HCT116 (cell line): Measurements from ENCODE around the gene COL23A1. TPM values are rescaled to one million over a fixed set of nuclear protein-coding genes. Genes with fewer than 3 reads are reported as not detected.

Experiments
- ATAC-seq: fragments of 200-7000 bp; cut with Tn5 transposase; 2 replicates; pipeline ENCODE4 v1.9.1; 2020; ENCODE audit warnings: mild to moderate bottlenecking, moderate library complexity
- BruUV-seq: library from RNA; stranded (reverse); fragments of 400-500 nt; replicated peaks from 2 replicates; lab custom pipeline; 2021; lab: Mats Ljungman, UMichigan
- CTCF ChIA-PET: fragments of 300-600 bp; sonication (Branson Sonifier 250); formaldehyde crosslinking; loops from one replicate; lab custom pipeline; 2021; ENCODE audit warnings: antibody characterized with exemption; lab: Charles Lee
- POLR2A ChIA-PET: fragments of 300-600, 350-600 bp; sonication (Branson Sonifier 250); formaldehyde crosslinking; loops from one replicate; lab custom pipeline; 2021; ENCODE audit warnings: antibody characterized with exemption; lab: Charles Lee
- RAD21 ChIA-PET, 2 experiments: fragments of 300-600 bp; sonication (Branson Sonifier 250); formaldehyde crosslinking; loops; one replicate each; lab custom pipeline; 2023; ENCODE audit warnings: low total read pairs in 2 of 2; ENCODE audit not compliant: uncharacterized antibody in 2 of 2, unreplicated experiment in 2 of 2, low non-redundant PET in 1 of 2; lab: Charles Lee
- DNase-seq: peaks from one replicate; pipeline ENCODE4 v3.0.0-alpha.2; 2010; ENCODE audit warnings: low read depth, low spot score
- H2AFZ ChIP-seq: fragments of 200-600 bp; shearing (Covaris generic), sonication (generic); 2 replicates; pipeline ENCODE4 v1.6.1; 2017; ENCODE audit warnings: low read depth, mixed run types, mixed read lengths, antibody characterized with exemption, low read length; ENCODE audit not compliant: poor library complexity, severe bottlenecking
- H3K27ac ChIP-seq: 2 replicates; pipeline ENCODE4 v1.5.1; 2012; ENCODE audit warnings: low read depth, low read length
- H3K27me3 ChIP-seq: fragments of 200-600 bp; sonication (generic); 2 replicates; pipeline ENCODE4 v1.6.1; 2016; ENCODE audit warnings: mixed run types, low read length, mixed read lengths; ENCODE audit not compliant: insufficient read depth
- H3K36me3 ChIP-seq, 2 experiments: fragments of 200-500 bp in 1 of 2; fragments of 200-600 bp in 1 of 2; sonication (Bioruptor generic) in 1 of 2; sonication (generic) in 1 of 2; 2 replicates each; pipeline versions ENCODE4 v1.5.1 to v1.6.1; 2014 to 2016; ENCODE audit warnings: low read length in 2 of 2, inconsistent platforms in 1 of 2, mixed read lengths in 1 of 2, mixed run types in 1 of 2; ENCODE audit not compliant: insufficient read depth in 2 of 2, control insufficient read depth in 1 of 2
- H3K4me1 ChIP-seq, 2 experiments: fragments of 200-600 bp in 1 of 2; sonication (generic) in 1 of 2; 2 replicates each; pipeline versions ENCODE4 v1.5.1 to v1.6.1; 2012 to 2017; ENCODE audit warnings: low read length in 2 of 2, inconsistent platforms in 1 of 2, mild to moderate bottlenecking in 1 of 2, mixed read lengths in 1 of 2, mixed run types in 1 of 2, moderate library complexity in 1 of 2; ENCODE audit not compliant: insufficient read depth in 2 of 2, control insufficient read depth in 1 of 2
- H3K4me2 ChIP-seq: fragments of 200-600 bp; sonication (generic); 2 replicates; pipeline ENCODE4 v1.6.1; 2017; ENCODE audit warnings: mixed run types, low read length, mixed read lengths
- H3K4me3 ChIP-seq, 2 experiments: fragments of 200-600 bp in 1 of 2; sonication (generic) in 1 of 2; replicated peaks in 1 of 2; 2 replicates each; pipeline ENCODE4 v1.5.1; 2011 to 2016; ENCODE audit warnings: low read length in 2 of 2, control low read depth in 1 of 2, low read depth in 1 of 2, mild to moderate bottlenecking in 1 of 2, mixed read lengths in 1 of 2, mixed run types in 1 of 2
- H3K79me2 ChIP-seq: fragments of 200-600 bp; sonication (generic); 2 replicates; pipeline ENCODE4 v1.6.1; 2017; ENCODE audit warnings: mild to moderate bottlenecking, mixed run types, low read length, moderate library complexity, mixed read lengths; ENCODE audit not compliant: insufficient read depth
- H3K9ac ChIP-seq: fragments of 200-600 bp; sonication (generic); 2 replicates; pipeline ENCODE4 v1.6.1; 2016; ENCODE audit warnings: low read length, mixed read lengths
- H3K9me2 ChIP-seq: fragments of 200-600 bp; sonication (generic), shearing (Covaris generic); 2 replicates; pipeline ENCODE4 v1.6.1; 2017; ENCODE audit warnings: mixed run types, mild to moderate bottlenecking, moderate library complexity; ENCODE audit not compliant: insufficient read depth
- H3K9me3 ChIP-seq, 2 experiments: fragments of 200-500 bp in 1 of 2; fragments of 200-600 bp in 1 of 2; sonication (Bioruptor generic) in 1 of 2; sonication (generic) in 1 of 2; 2 replicates each; pipeline ENCODE4 v1.6.1; 2014 to 2017; ENCODE audit warnings: low read length in 2 of 2, mixed read lengths in 2 of 2, inconsistent platforms in 1 of 2, low read depth in 1 of 2, mild to moderate bottlenecking in 1 of 2, mixed run types in 1 of 2, moderate library complexity in 1 of 2; ENCODE audit not compliant: control insufficient read depth in 1 of 2, insufficient read depth in 1 of 2
- H4K20me1 ChIP-seq: fragments of 200-600 bp; sonication (generic), shearing (Covaris generic); 2 replicates; pipeline ENCODE4 v1.6.1; 2017; ENCODE audit warnings: mixed run types, mild to moderate bottlenecking, moderate library complexity; ENCODE audit not compliant: insufficient read depth
- CEBPB ChIP-seq: IDR thresholded peaks from 2 replicates; pipeline ENCODE4 v1.6.1; 2012; ENCODE audit warnings: low read depth
- EZH2 ChIP-seq: fragments of 200-600 bp; sonication (generic); IDR thresholded peaks from 2 replicates; pipeline ENCODE4 v1.6.1; 2017; ENCODE audit warnings: antibody characterized with exemption, mixed run types
- EZH2phosphoT487 ChIP-seq: fragments of 200-600 bp; IDR thresholded peaks from 2 replicates; pipeline ENCODE4 v1.6.1; 2018; ENCODE audit warnings: antibody characterized with exemption, borderline replicate concordance
- FOSL1 ChIP-seq: IDR thresholded peaks from 2 replicates; pipeline ENCODE4 v1.6.1; 2012; ENCODE audit warnings: low read depth
- JUND ChIP-seq: IDR thresholded peaks from 2 replicates; pipeline ENCODE4 v1.6.1; 2012
- POLR2A ChIP-seq: IDR thresholded peaks from 2 replicates; pipeline ENCODE4 v1.7.0; 2011; ENCODE audit warnings: borderline replicate concordance; ENCODE audit not compliant: insufficient read depth, insufficient read length; ENCODE audit errors: extremely low read depth
- POLR2AphosphoS5 ChIP-seq: IDR thresholded peaks from 2 replicates; pipeline ENCODE4 v1.6.1; 2011; ENCODE audit warnings: mild to moderate bottlenecking, low read depth, low read length, moderate library complexity
- RAD21 ChIP-seq: IDR thresholded peaks from 2 replicates; pipeline ENCODE4 v1.6.1; 2012; ENCODE audit warnings: low read depth, mild to moderate bottlenecking
- REST ChIP-seq: IDR thresholded peaks from 2 replicates; pipeline ENCODE4 v1.6.1; 2012; ENCODE audit warnings: low read depth
- SP1 ChIP-seq: IDR thresholded peaks from 2 replicates; pipeline ENCODE4 v1.6.1; 2012; ENCODE audit warnings: low read depth
- SRF ChIP-seq: IDR thresholded peaks from 2 replicates; pipeline ENCODE4 v1.6.1; 2012; ENCODE audit warnings: low read depth
- TCF7L2 ChIP-seq: IDR thresholded peaks from 2 replicates; pipeline ENCODE4 v1.7.0; 2011; ENCODE audit warnings: borderline replicate concordance, inconsistent platforms; ENCODE audit not compliant: insufficient read depth, insufficient read length; ENCODE audit errors: extremely low read depth
- YY1 ChIP-seq: IDR thresholded peaks from 2 replicates; pipeline ENCODE4 v1.6.1; 2011; ENCODE audit warnings: low read length, low read depth, moderate library complexity, mild to moderate bottlenecking; ENCODE audit not compliant: insufficient replicate concordance; ENCODE audit errors: extremely low read depth
- ZFX ChIP-seq: fragments of 450-650 bp; IDR thresholded peaks from 2 replicates; pipeline ENCODE4 v1.6.1; 2017
- ZNF274 ChIP-seq: fragments of 200-500 bp; sonication (Bioruptor generic); IDR thresholded peaks from 2 replicates; pipeline ENCODE4 v1.6.1; 2014; ENCODE audit warnings: mild to moderate bottlenecking, low read depth, low read length, inconsistent platforms
- intact Hi-C: fragments of 100-400 bp; cut with micrococcal nuclease; formaldehyde crosslinking; loops from 2 replicates; pipeline ENCODE4 v1.10.0; 2022
- total RNA-seq: library from RNA; stranded (reverse); gene quantifications from one replicate; pipeline ENCODE4 v1.2.1, GENCODE V29; 2021; ENCODE audit not compliant: unreplicated experiment
- TF ChIP-seq, protein P1 (sequence below): IDR thresholded peaks from 2 replicates; pipeline ENCODE4 v1.6.1; 2012
- TF ChIP-seq, protein P2 (sequence below): IDR thresholded peaks from 2 replicates; pipeline ENCODE4 v1.6.1; 2012
- TF ChIP-seq, protein P3 (sequence below): IDR thresholded peaks from 2 replicates; pipeline ENCODE4 v1.6.1; 2011; ENCODE audit warnings: mild to moderate bottlenecking, low read length, moderate library complexity; ENCODE audit not compliant: insufficient replicate concordance; ENCODE audit errors: extremely low read depth

COL23A1 gene
- total RNA-seq, 1 experiment from 2014 or later, result not detected

DNA sequence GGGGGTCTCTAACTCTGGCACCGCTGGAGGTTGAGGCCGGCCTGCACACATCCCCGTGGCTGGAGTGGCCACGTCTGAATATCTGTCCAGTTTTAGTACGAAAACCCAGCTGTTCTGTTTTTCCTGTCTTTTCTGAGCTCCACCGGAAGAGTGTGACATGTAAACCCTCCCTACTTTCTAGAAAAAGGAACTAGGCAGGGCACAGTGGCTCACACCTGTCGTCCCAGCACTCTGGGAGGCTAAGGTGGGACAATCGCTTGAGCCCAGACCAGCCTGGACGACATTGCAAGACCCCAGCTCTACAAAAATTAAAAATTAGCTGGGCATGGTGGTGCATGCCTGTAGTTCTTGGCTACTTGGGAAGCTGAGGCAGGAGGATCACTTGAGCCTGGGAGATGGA lies 349.4 kb downstream of the COL23A1 start:
- H3K4me3 ChIP-seq, result no peak overlapping the region
- POLR2A ChIA-PET, result no interaction called here
- no peaks in the 10 kb centered on the region for H4K20me1 ChIP-seq
- BruUV-seq, result no TSS peak
- H3K4me2 ChIP-seq, result no peak overlapping the region
- no peaks in the 10 kb centered on the region for H3K79me2 ChIP-seq
- RAD21 ChIA-PET, result no interaction called here
- TF ChIP-seq POLR2AphosphoS5 (no peak), TCF7L2 (no peak), EZH2phosphoT487 (no peak), RAD21 (no peak), EZH2 (no peak), SP1 (no peak), CEBPB (no peak), ZNF274 (no peak), YY1 (no peak), FOSL1 (no peak), POLR2A (no peak), JUND (no peak), REST (no peak), ZFX (no peak), SRF (no peak)
- TF ChIP-seq, protein P1, sequence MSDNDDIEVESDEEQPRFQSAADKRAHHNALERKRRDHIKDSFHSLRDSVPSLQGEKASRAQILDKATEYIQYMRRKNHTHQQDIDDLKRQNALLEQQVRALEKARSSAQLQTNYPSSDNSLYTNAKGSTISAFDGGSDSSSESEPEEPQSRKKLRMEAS, result no peak
- TF ChIP-seq, protein P2, sequence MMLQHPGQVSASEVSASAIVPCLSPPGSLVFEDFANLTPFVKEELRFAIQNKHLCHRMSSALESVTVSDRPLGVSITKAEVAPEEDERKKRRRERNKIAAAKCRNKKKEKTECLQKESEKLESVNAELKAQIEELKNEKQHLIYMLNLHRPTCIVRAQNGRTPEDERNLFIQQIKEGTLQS, result no peak
- TF ChIP-seq, protein P3, sequence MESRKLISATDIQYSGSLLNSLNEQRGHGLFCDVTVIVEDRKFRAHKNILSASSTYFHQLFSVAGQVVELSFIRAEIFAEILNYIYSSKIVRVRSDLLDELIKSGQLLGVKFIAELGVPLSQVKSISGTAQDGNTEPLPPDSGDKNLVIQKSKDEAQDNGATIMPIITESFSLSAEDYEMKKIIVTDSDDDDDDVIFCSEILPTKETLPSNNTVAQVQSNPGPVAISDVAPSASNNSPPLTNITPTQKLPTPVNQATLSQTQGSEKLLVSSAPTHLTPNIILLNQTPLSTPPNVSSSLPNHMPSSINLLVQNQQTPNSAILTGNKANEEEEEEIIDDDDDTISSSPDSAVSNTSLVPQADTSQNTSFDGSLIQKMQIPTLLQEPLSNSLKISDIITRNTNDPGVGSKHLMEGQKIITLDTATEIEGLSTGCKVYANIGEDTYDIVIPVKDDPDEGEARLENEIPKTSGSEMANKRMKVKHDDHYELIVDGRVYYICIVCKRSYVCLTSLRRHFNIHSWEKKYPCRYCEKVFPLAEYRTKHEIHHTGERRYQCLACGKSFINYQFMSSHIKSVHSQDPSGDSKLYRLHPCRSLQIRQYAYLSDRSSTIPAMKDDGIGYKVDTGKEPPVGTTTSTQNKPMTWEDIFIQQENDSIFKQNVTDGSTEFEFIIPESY, result no peak
- TF ChIP-seq, all 23 proteins: peak for 0
- ATAC-seq (no peak), DNase-seq (no peak)
- no peaks in the 10 kb centered on the region for H3K36me3 ChIP-seq
- intact Hi-C loops, result no loop called here
- H3K9me2 ChIP-seq, result no peaks in the 10 kb centered on the region
- H3K9me3 ChIP-seq, result no peaks in the 10 kb centered on the region
- H2AFZ ChIP-seq, result no peak overlapping the region
- H3K4me1 ChIP-seq, result no peaks in the 10 kb centered on the region
- no peaks in the 10 kb centered on the region for H3K27me3 ChIP-seq
- H3K9ac ChIP-seq, result no peak overlapping the region
- no peak overlapping the region for H3K27ac ChIP-seq
- CTCF ChIA-PET, result no interaction called here
